ENCODE measurements around the gene ABCA2. TPM values are rescaled to one million over a fixed set of nuclear protein-coding genes. Genes with fewer than 3 reads are reported as not detected.

The ABCA2 gene
- total RNA-seq, 4 donors from 2014 or later: 14.1 to 20.0 (median 16.7) TPM

- H3K9me3 ChIP-seq: no peaks in the 10 kb centered on the region
- DNase-seq: no peak
- no peak overlapping the region for H3K4me3 ChIP-seq
- ATAC-seq: no peak
- TF ChIP-seq POLR2A (IDR thresholded peaks at IDR 0.05) (no peak), CTCF (IDR thresholded peaks at IDR 0.05 in 4 of 5, conservative IDR thresholded peaks at IDR 0.05 in 1 of 5) (no peak)
- H3K27me3 ChIP-seq: peaks cover 0 to 11% (median 9%) of the 10 kb centered on the region in 3 donors
- no peaks in the 10 kb centered on the region for H3K36me3 ChIP-seq
- in situ Hi-C loops (cut with MboI; ENCODE audit: low sequenced_read_pairs in 4 of 4) (no loop called here), intact Hi-C loops (cut with DNase I; ENCODE audit: low total_unique reads) (no loop called here)
- no peak overlapping the region for H3K27ac ChIP-seq
- H3K4me1 ChIP-seq: peaks cover 0 to 8% of the 10 kb centered on the region in 2 donors
Observed at GRCh38 chr9:136973618-136974617, 54.1 kb downstream of the ABCA2 start.

- DNase-seq (no peak), ATAC-seq (no peak)
- intact Hi-C loops (cut with DNase I; ENCODE audit: low total_unique reads): no loop called here
- Histone ChIP-seq H3K4me1 (peaks cover 0 to 3% of the 10 kb centered on the region in 2 donors), H3K27ac (no peak overlapping the region), H3K27me3 (peaks cover 0 to 8% (median 7%) of the 10 kb centered on the region in 3 donors), H3K4me3 (no peak overlapping the region), H3K36me3 (no peaks in the 10 kb centered on the region), H3K9me3 (no peaks in the 10 kb centered on the region)
- in situ Hi-C loops (cut with MboI; ENCODE audit: low sequenced_read_pairs in 4 of 4): no loop called here
- TF ChIP-seq POLR2A (IDR thresholded peaks at IDR 0.05) (no peak), CTCF (IDR thresholded peaks at IDR 0.05 in 4 of 5, conservative IDR thresholded peaks at IDR 0.05 in 1 of 5) (no peak)
Observed at GRCh38 chr9:136972743-136973142, 55.3 kb downstream of the ABCA2 start.

GRCh38 chr9:136972335-136972734, 55.7 kb downstream of the ABCA2 start:
- no peaks in the 10 kb centered on the region for H3K36me3 ChIP-seq
- TF ChIP-seq POLR2A (IDR thresholded peaks at IDR 0.05) (no peak), CTCF (IDR thresholded peaks at IDR 0.05 in 4 of 5, conservative IDR thresholded peaks at IDR 0.05 in 1 of 5) (no peak)
- no peak overlapping the region for H3K4me3 ChIP-seq
- H3K9me3 ChIP-seq: no peaks in the 10 kb centered on the region
- H3K27me3 ChIP-seq: peaks cover 0 to 4% (median 3%) of the 10 kb centered on the region in 3 donors
- intact Hi-C loops (cut with DNase I; ENCODE audit: low total_unique reads) (no loop called here), in situ Hi-C loops (cut with MboI; ENCODE audit: low sequenced_read_pairs in 4 of 4) (no loop called here)
- no peak for DNase-seq
- H3K27ac ChIP-seq: no peak overlapping the region
- ATAC-seq: no peak
- no peaks in the 10 kb centered on the region for H3K4me1 ChIP-seq

GRCh38 chr9:136971746-136972145, 56.3 kb downstream of the ABCA2 start:
- in situ Hi-C loops (cut with MboI; ENCODE audit: low sequenced_read_pairs in 4 of 4): no loop called here
- ATAC-seq (no peak), DNase-seq (no peak)
- Histone ChIP-seq H3K36me3 (no peaks in the 10 kb centered on the region), H3K27ac (no peak overlapping the region), H3K4me3 (no peak overlapping the region), H3K4me1 (no peaks in the 10 kb centered on the region), H3K9me3 (no peaks in the 10 kb centered on the region), H3K27me3 (no peaks in the 10 kb centered on the region)
- TF ChIP-seq POLR2A (IDR thresholded peaks at IDR 0.05) (no peak), CTCF (IDR thresholded peaks at IDR 0.05 in 4 of 5, conservative IDR thresholded peaks at IDR 0.05 in 1 of 5) (no peak)
- intact Hi-C loops (cut with DNase I; ENCODE audit: low total_unique reads): no loop called here
